Lung microvascular endothelial cell (primary cell): ENCODE measurements around the gene NCAM2. TPM values are rescaled to one million over a fixed set of nuclear protein-coding genes. Genes with fewer than 3 reads are reported as not detected.

Experiments used
- DNase-seq, 2 donors: peaks; one replicate each; pipeline versions ENCODE4 v3.0.0 to v3.0.0-alpha.2; 2010; ENCODE audit warnings: low read depth in 2 of 2
- total RNA-seq: library from RNA; depleted of rRNA; stranded (reverse); fragments of >200 nt; gene quantifications from 2 replicates; pipeline ENCODE4 v1.2.1, GENCODE V29; 2014

NCAM2 gene
- total RNA-seq, 1 donor from 2014 or later: under 0.01 TPM

DNA sequence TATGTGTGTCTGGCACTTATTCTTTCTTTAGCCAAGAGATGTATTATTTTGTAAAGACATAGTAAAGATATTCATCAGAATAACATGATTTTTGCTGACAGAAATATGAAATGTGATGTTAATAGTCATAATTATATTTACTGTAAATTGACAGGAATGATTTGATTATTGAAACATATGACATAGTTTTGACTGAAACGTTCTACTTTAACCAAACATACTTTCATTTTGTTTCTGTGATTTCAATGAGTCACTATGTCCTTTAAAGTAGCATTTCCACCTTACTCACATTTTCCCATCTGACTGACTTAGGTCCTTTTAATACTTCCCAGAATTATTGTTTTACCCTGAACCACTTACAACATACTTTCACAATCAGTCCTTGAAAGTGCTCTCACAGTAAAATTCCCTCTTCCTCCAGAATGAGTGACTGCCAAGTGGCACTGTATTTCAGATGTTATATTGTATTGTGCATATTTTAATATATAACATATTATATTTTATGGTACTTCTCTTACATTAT, 437.9 kb downstream of the NCAM2 start:
- no peak for DNase-seq

DNA sequence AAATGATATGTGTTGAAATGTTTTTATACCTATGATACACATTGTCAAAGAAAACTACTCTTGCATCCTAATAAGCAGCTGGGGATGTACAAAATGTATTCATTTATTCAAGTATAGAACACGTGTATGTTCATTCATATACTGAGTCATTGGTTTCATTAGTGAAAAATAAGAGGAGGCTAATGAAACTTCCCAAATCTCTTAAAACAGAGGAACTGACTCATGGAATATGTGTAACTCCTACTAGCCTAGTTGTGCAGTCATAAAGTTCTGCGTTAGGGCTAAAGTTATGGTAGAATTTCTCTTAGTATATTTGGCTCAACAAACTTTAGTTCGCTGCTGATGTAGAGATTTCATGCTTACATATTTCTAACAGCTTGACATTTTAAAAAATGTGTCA, 441.6 kb downstream of the NCAM2 start:
- no peak for DNase-seq

DNA sequence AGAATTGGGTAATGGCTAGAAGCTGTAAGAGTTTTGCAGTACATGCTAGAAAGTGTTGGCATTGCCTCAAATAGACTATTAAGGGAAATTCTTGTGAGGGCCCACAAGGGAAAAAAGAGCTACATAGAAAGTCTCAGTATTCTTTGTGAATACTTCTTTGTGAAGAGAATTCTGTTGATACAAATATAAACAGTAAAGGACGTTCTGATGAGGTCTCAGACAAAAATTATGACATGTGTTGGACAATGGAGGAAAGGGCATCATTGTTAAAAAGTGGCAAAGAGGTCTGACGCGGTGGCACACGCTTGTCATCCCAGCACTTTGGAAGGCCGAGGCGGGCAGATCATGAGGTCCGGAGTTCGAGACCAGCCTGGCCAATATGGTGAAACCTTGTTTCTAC, 458.9 kb downstream of the NCAM2 start:
- DNase-seq: no peak

DNA sequence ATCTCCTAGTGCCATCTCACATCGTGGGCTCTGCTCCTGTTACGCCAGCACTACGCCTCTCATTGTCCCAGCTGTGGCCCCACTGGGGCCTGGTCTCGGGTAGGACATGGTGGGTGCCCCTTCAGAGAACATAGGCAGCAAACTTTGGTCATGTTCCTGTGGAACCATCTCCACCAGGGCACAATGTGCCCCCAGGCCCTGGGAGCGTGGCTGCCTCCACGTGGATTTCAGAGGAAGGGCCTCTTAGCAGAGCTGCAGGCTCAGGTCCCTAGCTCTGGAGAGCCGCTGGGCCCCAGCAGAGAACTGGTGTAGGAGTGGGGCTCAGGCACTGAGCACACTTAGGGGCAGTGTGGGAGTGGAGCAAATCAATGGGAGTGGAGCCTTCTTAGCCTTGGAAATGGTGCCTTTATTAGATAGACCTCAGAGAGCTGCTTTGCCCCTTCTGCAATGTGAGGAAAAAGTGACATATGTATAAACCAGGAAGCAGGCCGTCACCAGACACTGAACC, 460.0 kb downstream of the NCAM2 start:
- DNase-seq: no peak

DNA sequence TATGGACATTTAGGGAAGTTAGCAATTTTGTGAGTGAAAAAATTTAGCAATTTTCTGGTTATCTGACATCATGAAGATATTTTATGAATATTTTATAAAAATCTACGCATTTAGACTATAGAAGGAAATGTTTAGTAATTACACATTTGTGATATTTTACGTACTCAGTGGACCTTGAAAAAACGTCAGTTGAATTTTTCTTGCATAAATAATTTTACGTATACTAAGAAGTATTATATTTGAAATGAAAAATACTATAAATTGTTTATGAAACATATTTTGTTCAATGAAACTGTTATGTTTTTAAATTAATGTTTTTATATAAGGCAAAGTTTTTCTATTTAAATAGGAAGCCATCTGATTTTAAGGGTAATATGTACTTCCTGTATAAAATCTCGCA, 462.8 kb downstream of the NCAM2 start:
- no peak for DNase-seq

DNA sequence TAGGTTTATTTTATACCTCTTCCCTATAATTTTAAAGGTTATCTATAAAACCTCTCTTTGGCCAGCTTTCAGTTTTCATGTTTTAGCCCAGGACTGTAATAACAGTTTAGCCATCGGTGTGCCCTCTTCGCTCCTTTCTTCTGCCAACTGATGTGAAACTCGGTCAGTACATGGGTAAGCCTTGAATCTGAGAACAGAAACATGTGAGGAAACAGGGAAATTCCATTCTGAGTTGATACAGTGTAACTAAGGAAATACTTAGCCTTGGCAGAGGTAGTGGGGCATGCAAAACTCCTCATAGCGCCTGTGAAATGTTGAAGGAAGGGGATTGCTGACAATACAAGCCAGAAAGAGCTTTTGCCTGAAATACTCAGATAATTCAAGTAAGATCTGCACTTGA, 465.2 kb downstream of the NCAM2 start:
- DNase-seq: no peak

DNA sequence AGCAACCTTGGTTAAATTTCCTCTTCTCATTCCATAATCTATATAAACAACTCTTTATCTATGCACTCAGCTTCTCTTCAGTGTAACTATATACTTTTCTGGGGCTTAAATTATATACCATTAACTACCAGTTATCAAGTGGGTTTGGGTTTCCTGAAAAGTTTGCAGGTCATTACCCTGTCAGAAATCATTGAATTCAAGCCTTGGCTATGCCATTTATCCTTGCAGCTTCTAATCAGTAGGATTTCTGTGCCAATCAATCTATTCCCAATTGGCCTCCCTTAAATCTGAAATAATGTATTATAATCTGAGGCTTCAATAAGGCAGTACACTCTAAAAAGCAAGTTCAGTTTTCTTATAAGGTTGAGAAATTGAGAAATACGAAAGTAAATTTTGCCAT, 466.5 kb downstream of the NCAM2 start:
- no peak for DNase-seq

DNA sequence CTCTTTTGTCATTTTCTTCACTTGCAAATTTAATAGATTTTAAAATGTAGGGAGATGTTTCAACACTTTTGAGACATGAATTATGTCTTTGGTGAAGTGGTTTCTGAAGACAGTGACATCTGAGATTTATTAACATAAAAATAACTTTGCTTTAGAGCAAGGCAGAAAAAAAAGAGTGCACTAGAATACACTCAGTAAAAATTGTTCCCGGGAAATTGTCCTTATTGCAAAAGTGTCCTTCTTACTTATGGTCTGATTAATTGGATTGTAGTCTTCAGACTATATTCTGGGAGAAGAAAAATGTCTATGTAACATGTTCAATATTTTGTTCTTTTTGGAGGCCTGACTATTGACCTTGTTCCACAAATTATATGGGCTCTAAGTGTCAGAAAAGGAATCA, 468.5 kb downstream of the NCAM2 start:
- DNase-seq: no peak

DNA sequence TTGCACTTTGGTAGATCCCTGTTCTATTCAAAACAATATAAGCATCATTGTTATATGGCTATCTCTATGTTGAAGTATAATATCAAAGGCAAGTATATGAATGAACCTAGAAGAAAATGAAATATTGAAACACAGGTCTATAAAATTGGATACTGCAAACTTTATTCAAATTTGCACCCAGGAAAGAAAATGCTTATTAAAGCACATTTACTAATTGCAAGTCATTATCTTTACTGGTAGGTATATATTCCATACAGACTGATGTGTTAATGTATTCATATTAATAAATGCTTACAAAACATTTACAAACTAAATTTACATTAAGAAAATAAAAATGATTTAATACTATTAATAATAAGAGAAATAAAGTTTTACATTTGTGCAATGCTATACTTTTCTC, 469.8 kb downstream of the NCAM2 start:
- DNase-seq: no peak

DNA sequence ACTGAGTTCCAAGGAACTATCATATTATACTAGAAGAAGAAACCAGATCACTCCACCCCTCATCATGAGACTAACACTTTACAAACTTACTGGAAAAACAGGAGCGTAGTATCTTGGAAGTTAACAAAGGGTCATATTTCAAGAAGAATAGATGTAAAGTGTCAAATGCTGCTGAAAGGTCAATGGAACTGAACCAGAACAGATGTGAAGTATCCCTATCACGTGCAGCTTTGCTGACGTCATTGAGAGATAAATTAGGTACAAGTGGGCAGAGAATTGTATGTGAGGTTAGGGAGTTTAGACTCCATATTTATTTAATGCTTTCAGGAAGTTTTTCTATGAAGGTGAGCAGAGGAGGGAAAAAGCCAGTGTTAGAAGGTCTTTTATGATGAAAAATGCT, 483.0 kb downstream of the NCAM2 start:
- no peak for DNase-seq

DNA sequence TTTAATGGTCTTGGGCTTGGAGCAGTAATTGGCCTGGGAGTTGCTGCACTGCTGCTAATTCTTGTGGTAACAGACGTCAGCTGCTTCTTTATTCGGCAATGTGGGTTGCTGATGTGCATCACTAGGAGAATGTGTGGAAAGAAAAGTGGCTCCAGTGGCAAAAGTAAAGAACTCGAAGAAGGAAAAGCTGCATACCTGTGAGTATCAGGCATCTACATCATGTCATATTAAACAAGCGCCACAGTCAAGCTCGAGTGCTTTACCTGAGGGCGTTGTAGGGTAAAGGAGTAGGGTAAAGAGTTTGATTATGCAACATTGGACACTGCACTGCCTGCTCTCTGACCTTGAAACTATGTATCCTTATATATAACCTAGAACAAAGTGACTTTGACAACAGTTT, 510.6 kb downstream of the NCAM2 start:
- no peak for DNase-seq

DNA sequence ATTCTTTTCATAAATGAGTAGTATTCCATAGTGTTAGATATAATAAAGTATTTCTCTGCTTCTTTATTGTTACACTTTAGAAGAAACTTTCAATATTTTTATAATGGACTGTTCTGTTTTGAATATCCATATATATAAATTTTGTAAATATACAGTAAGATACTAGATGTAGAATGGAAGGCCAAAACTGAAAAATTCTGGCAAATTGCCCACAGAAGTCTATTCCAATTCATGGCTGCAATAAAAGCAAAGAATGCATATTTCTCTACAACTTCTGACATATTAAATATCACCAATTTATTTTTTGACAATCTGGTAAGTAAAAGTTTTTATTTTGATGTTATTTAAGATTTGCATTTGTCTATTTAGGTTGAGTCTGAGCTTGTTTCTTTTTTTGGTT, 532.5 kb downstream of the NCAM2 start:
- DNase-seq: no peak

DNA sequence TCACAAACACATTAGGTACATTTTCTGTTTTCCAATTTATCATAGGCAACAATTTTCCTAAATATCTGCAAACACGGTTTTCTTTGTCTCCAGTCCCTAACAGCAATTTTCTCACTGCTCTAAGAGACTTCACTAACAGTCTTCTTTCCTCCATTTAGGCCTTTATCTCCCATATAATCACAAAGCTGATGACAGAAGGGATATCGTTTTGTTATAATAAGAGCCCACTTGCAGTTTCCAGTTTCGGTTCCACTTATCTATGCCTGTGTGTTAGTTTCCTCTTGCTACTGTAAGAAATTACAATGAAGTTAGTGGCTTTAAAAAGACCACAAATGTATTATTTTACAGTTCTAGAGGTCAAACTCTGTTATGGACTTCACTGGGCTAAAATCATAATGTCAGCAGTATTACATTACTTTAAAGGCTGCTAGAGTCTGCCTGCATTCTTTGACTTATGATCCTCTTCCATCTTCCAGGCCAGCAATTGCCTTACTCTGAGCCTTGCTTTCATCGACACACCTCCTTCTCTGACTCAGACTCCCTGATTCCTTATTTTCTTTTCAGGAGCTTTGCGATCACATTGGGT, 549.3 kb downstream of the NCAM2 start:
- DNase-seq: no peak

DNA sequence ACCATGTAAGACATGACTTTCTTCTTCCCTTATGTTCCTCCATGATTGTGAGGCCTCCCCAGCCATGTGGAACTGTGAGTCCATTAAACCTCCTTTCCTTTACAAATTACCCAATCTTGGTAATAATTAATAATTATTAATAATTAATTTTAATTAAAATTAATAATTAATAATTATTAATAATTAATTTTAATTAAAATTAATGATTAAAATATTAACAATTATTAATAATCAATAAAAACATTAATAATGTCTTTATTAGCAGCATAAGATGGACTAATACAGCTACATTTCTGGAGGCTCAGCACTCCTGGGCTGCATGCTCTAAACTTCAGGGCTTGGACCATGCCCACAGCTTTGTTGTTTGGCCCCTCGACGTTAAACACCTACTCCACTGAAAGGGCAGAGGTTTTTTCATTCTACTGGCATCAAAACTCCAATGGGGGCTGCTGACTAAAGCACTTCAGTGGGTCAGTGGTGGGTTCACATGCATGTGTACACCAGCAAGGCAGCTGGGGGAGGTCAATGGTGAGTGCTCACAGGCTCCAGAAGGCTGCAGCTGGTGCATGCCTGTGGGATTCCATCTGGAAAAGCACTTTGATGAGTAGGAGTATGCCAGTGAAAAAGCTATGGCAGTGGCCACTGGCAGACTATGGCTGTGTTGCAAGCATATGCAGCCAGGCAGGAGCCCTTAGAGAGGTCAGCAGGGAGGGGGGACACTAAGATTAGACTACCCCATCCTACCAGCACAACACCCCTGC, 561.3 kb downstream of the NCAM2 start:
- no peak for DNase-seq
